OCI-LY1 (cell line): ENCODE results near the gene CLCA2.

Experiments
- CTCF ChIP-seq: fragments of 200-600 bp; sonication (generic), shearing (Covaris generic); IDR thresholded peaks from 2 replicates; pipeline ENCODE4 v1.5.1; 2017; ENCODE audit warnings: mild to moderate bottlenecking, antibody characterized with exemption, low read length, moderate library complexity, mixed read lengths
- EZH2 ChIP-seq: fragments of 200-600 bp; sonication (generic), shearing (Covaris generic); IDR thresholded peaks from 2 replicates; pipeline ENCODE4 v1.8.0; 2017; ENCODE audit warnings: borderline replicate concordance, mixed run types, mild to moderate bottlenecking, antibody characterized with exemption, low read length, moderate library complexity, mixed read lengths

DNA sequence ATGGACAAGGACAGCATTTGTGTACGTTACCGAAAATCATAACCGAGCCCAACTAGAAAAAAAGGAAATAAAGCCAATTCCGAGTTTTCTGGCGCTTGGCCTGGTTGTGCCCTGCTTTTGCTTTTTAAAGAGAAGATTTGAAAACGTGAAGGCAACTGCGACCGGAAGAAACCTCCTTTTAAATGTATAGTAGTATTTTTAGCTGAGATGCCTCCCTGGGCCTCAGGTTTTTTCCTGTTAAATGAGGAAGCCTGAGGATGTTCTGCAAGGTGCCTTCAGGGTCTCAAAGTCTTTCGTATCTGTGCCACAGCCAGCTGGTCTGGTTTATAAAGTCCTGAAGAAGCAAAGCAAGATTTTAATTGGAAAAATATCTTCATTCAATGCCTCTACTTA lies 27.5 kb upstream of the CLCA2 start:
- TF ChIP-seq CTCF: no peak
- no peak for TF ChIP-seq EZH2
